ENCODE measurements around the gene MLIP.

GRCh38 chr6:54183616-54184015, 72.4 kb downstream of the MLIP start:
- no peak for TF ChIP-seq MAX (IDR thresholded peaks at IDR 0.05; ENCODE audit: low read depth, low read length)
- TF ChIP-seq CTCF (IDR thresholded peaks at IDR 0.05; ENCODE audit: low read depth, low read length), result no peak
